Vagina (tissue), 2 donors: ENCODE measurements around the gene HAAO. TPM values are rescaled to one million over a fixed set of nuclear protein-coding genes. Genes with fewer than 3 reads are reported as not detected.
A peak's percentile ranks its signal among the peaks of the same experiment; 100 is the strongest.

Experiments
- DNase-seq, 2 donors: peaks; one replicate each; pipeline ENCODE4 v3.0.0-alpha.2; 2017; ENCODE audit errors: extremely low spot score in 2 of 2
- H3K27ac ChIP-seq: fragments of 200-600 bp; sonication (generic); one replicate; pipeline ENCODE4 v1.5.1; 2019
- H3K27me3 ChIP-seq: fragments of 200-600 bp; sonication (generic); one replicate; pipeline ENCODE4 v1.5.1; 2019
- H3K36me3 ChIP-seq, 2 donors: fragments of 200-600 bp; sonication (generic); one replicate each; pipeline ENCODE4 v1.5.1; 2017 to 2019
- H3K4me1 ChIP-seq: fragments of 200-600 bp; sonication (generic); one replicate; pipeline ENCODE4 v1.5.1; 2019
- H3K4me3 ChIP-seq, 2 donors: fragments of 200-600 bp; sonication (generic); 1 replicate in 1 of 2; 2 replicates in 1 of 2; pipeline ENCODE4 v1.5.1; 2016 to 2019
- H3K9me3 ChIP-seq: fragments of 200-600 bp; sonication (generic); one replicate; pipeline ENCODE4 v1.5.1; 2019
- CTCF ChIP-seq, 3 experiments: fragments of 450-650 bp in 2 of 3; fragments of 200-600 bp in 1 of 3; sonication (generic) in 1 of 3; IDR thresholded peaks; one replicate each; pipeline ENCODE4 v1.5.1; 2017 to 2019; ENCODE audit warnings: antibody characterized with exemption in 3 of 3, mild to moderate bottlenecking in 2 of 3, moderate library complexity in 2 of 3
- POLR2A ChIP-seq, 2 donors: fragments of 450-650 bp; IDR thresholded peaks; one replicate each; pipeline ENCODE4 v1.6.1; 2017; ENCODE audit warnings: antibody characterized with exemption in 2 of 2, mild to moderate bottlenecking in 2 of 2, moderate library complexity in 2 of 2
- POLR2AphosphoS5 ChIP-seq, 2 donors: sonication (generic); formaldehyde crosslinking; IDR thresholded peaks; one replicate each; pipeline ENCODE4 v1.9.0; 2017; ENCODE audit warnings: antibody characterized with exemption in 2 of 2, mild to moderate bottlenecking in 2 of 2, low read depth in 1 of 2; ENCODE audit not compliant: insufficient read depth in 1 of 2
- intact Hi-C: fragments of 100-400 bp; cut with DNase I; formaldehyde crosslinking; loops from one replicate; pipeline ENCODE4 v1.15.1; 2023
- total RNA-seq: library from RNA; depleted of rRNA; stranded (reverse); fragments of >200 nt; gene quantifications from one replicate; pipeline ENCODE4 v1.2.3, GENCODE V29; 2016

The HAAO gene
- total RNA-seq, 1 donor from 2014 or later: 5.9 TPM

DNA sequence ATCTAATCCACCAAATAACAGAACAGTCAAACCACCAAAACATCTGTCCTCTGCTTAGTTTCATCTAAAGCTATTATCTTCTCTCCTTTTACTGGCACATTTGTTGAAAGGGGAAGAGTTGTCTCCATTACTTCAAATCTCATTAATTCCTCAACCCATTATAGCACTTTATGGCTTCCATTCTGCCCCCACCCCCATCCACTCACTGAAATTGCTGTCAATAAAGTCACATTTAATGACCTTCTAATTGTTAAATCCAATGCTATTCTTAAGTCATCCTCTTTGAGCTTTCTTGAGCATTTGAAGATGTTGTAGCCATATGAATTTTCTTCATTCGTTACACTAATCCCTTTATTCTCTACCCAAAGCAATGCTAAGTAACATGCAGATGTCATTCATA is 33.6 kb downstream of the HAAO start:
- no peak for TF ChIP-seq POLR2AphosphoS5 (IDR thresholded peaks at IDR 0.05; ENCODE audit: insufficient read depth in 1 of 2, low read depth in 1 of 2)
- TF ChIP-seq POLR2A (IDR thresholded peaks at IDR 0.05): no peak
- no peak for TF ChIP-seq CTCF (IDR thresholded peaks at IDR 0.05)
- intact Hi-C loops: no loop called here
- DNase-seq: no peak
- Histone ChIP-seq H3K4me3 (no peak overlapping the region), H3K27ac (no peak overlapping the region), H3K36me3 (no peaks in the 10 kb centered on the region), H3K9me3 (no peaks in the 10 kb centered on the region), H3K4me1 (peaks cover 6% of the 10 kb centered on the region), H3K27me3 (no peaks in the 10 kb centered on the region)

- Histone ChIP-seq H3K36me3 (no peaks in the 10 kb centered on the region), H3K9me3 (no peaks in the 10 kb centered on the region), H3K4me3 (no peak overlapping the region), H3K27me3 (no peaks in the 10 kb centered on the region), H3K4me1 (peaks cover 12% of the 10 kb centered on the region), H3K27ac (no peak overlapping the region)
- no peak for TF ChIP-seq CTCF (IDR thresholded peaks at IDR 0.05)
- DNase-seq: no peak
- intact Hi-C loops: no loop called here
Observed at GRCh38 chr2:42757981-42758740, 34.2 kb downstream of the HAAO start.

DNA sequence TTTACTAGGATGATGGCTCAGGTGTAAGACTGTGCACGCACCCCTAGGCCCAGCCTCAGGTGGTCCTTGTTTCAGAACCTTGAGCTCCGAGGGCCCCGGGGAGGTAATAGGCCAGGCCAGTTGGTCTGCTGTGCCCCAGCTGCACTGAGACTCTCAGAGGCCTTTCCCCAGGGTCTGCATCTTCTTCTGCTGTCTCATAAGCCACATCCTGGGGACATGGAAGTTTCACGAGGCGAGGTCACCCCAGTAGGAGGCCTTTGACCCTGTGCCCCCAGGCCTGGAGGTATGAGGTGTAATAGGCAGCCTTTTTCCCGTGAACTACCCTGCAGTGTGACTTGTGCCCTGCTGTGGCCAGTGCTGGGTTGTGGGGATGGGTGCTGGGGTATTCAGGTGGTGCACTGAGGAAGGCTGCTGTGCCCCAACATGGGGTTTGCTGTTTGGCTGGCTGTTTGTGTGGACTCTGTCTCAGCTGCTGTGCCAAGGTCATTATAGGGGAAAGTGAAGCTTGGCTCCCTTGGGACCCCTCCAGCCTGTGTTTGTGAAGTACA is 35.3 kb downstream of the HAAO start:
- peaks cover 15% of the 10 kb centered on the region for H3K4me1 ChIP-seq
- no peak overlapping the region for H3K4me3 ChIP-seq
- TF ChIP-seq POLR2AphosphoS5 (IDR thresholded peaks at IDR 0.05; ENCODE audit: insufficient read depth in 1 of 2, low read depth in 1 of 2): no peak
- no peak for TF ChIP-seq CTCF (IDR thresholded peaks at IDR 0.05)
- TF ChIP-seq POLR2A (IDR thresholded peaks at IDR 0.05): no peak
- no peak for DNase-seq
- no peaks in the 10 kb centered on the region for H3K27me3 ChIP-seq
- H3K9me3 ChIP-seq: no peaks in the 10 kb centered on the region
- intact Hi-C loops: no loop called here
- H3K36me3 ChIP-seq: no peaks in the 10 kb centered on the region
- no peak overlapping the region for H3K27ac ChIP-seq

DNA sequence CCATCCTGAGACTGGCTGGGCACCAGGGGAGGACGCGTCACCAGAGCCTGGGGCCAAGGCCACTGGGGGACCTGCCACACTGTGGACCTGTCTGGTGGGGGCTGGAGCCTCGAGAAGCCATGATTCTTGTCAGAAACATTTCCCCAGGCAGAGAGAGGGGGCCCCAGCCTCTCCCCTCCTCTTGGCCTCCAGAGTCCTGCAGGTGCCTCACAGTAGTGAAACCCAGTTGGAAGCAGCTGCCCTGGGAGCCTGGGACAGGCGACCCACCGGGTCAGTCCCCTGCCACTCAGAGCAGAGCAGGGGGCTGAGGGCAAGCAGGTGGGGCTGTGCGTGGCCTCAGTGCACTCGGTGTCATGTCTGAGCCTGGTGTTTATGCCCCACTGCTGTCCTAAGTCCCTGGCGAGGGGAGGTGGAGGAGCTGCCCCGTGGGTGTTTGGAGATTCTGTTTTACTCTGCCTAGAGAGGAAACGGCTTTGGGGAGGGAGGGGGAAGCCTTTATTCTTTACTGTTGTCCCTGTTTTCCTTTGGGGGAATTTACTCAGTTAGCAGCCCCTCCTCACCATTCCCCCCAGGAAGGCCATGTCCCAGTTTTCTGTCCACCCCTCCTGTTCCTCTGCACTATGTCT is 36.1 kb downstream of the HAAO start:
- H3K9me3 ChIP-seq: no peaks in the 10 kb centered on the region
- TF ChIP-seq POLR2AphosphoS5 (IDR thresholded peaks at IDR 0.05; ENCODE audit: insufficient read depth in 1 of 2, low read depth in 1 of 2) (no peak), POLR2A (IDR thresholded peaks at IDR 0.05) (no peak), CTCF (IDR thresholded peaks at IDR 0.05) (no peak)
- no peak overlapping the region for H3K27ac ChIP-seq
- intact Hi-C loops: no loop called here
- no peaks in the 10 kb centered on the region for H3K36me3 ChIP-seq
- H3K27me3 ChIP-seq: no peaks in the 10 kb centered on the region
- no peak overlapping the region for H3K4me3 ChIP-seq
- H3K4me1 ChIP-seq: peaks cover 15% of the 10 kb centered on the region
- peak in 1 of 2 donors; percentile 74 for DNase-seq
